ENCODE data around the gene NELFB. TPM values are rescaled to one million over a fixed set of nuclear protein-coding genes. Genes with fewer than 3 reads are reported as not detected.

The NELFB gene
- 37.3 and 48.3 TPM in 2 replicates for total RNA-seq
- polyA plus RNA-seq (2012) = 53.0 TPM

GRCh38 chr9:137254624-137255447, at the start of gene NELFB:
TSS of gene NELFB (plus strand) at chr9:137255327.
- peak; percentile 88 for DNase-seq (ENCODE audit: low read depth)

GRCh38 chr9:137206602-137207001, 48.5 kb upstream of the NELFB start:
- DNase-seq (ENCODE audit: low read depth) = no peak

DNA sequence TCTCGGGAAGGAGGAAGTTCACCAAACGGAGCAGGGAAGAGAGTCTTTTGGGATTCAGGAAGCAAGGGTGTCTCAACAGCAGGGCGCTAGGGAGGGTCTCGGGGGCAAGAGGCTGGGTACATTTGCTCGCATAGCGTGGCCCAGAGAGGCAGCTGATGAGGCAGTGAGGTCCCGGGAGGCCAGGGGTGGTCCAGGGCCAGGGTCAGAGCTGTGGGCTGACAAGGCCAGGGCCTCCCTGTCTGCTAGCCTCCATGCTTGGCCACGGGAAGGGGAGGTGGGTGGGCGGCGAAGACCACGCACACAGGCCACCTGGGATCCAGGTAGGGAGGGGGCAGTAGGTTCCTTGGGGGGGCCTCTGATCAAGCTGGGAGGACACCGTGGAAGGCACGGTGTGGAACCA, 43.6 kb upstream of the NELFB start:
- DNase-seq (ENCODE audit: low read depth) = no peak

DNA sequence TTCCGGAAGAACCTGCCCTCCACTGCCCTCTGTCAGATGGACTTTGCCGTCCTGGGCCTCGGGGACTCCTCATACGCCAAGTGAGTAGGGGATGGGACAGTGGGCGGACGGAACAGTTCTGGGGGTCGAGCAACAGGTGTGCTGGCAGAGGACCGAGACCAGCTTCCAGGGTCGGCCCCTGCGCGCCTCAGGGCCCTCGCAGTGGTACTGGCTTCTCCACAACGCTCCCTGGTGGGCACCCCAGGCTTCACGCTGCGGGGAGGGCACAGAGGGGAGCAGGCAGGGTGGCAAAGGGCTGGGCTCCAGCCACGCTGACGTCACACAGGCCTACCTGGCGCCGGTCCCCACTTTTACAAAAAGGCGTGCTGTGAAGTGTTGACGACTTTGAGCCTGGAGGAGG, 42.6 kb upstream of the NELFB start:
- no peak for DNase-seq (ENCODE audit: low read depth)

DNA sequence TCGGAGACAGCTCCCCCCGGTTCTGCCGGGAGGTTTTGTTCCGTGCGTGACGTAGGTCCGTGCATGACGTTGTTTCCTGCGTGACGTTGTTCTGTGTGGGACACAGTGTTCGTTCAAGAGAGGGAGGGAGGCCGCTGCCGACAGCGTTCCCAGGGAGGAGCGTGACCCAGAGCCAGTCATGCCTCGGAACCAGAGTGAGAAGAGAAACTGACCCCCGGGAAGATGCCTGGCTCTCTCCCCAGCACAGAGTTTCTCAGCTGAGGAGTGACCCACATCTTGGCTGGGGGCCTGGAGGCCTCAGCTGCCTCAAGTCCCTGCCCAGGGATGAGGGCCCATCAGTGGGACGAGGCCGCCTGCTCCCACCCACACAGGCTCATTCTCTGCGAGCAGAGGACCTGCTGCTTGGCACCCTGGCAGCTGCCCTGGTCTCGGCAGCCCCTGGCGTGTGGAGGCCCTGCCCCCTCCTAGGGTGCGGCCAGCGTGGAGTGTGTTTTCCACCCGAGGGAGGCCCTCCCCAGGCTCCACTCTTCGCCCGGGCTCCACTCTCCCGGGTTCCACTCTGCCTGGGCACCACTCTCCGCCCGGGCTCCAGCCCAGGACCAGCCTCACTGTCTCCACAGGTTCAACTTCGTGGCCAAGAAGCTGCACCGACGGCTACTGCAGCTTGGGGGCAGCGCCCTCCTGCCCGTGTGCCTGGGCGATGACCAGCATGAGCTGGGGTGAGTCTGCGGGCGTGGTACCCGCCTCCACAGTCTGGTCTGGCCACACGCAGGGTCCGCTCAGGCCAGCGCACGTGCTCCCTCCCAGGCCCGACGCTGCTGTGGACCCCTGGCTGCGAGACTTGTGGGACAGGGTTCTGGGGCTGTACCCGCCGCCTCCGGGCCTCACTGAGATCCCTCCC, 41.7 kb upstream of the NELFB start:
- no peak for DNase-seq (ENCODE audit: low read depth)

- no peak for DNase-seq (ENCODE audit: low read depth)
Observed at GRCh38 chr9:137214620-137215019, 40.5 kb upstream of the NELFB start.

DNA sequence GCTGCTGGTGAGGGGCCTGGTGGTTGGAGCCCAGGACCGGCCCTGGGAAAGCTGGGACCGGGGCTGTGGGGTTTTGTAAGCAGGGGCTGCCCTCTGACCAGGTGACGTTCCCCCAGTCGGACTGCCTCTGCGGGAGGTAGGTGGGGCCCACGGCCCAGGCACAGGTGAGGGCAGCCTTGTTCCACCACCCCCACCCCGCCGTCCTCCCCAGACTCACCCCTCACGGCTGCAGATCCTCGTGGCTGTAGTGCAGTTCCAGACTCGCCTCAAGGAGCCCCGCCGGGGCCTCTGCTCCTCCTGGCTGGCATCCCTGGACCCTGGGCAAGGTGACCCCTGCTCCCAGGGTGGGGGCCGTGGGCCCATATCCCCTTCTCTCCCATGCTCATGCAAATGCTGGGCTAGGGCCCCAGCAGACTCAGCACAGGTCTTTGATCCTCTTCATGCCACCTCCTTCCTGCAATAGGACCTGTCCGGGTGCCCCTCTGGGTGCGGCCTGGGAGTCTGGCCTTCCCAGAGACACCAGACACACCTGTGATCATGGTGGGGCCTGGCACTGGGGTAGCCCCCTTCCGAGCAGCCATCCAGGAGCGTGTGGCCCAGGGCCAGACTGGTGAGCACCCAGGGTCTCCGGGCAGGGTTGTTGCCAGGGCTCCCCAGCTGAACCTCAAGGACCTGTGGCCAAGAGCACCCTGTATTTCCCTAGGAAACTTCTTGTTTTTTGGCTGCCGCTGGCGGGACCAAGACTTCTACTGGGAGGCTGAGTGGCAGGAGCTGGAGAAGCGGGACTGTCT, 39.7 kb upstream of the NELFB start:
- no peak for DNase-seq (ENCODE audit: low read depth)

GRCh38 chr9:137216188-137216965, 38.8 kb upstream of the NELFB start:
- no peak for DNase-seq (ENCODE audit: low read depth)

DNA sequence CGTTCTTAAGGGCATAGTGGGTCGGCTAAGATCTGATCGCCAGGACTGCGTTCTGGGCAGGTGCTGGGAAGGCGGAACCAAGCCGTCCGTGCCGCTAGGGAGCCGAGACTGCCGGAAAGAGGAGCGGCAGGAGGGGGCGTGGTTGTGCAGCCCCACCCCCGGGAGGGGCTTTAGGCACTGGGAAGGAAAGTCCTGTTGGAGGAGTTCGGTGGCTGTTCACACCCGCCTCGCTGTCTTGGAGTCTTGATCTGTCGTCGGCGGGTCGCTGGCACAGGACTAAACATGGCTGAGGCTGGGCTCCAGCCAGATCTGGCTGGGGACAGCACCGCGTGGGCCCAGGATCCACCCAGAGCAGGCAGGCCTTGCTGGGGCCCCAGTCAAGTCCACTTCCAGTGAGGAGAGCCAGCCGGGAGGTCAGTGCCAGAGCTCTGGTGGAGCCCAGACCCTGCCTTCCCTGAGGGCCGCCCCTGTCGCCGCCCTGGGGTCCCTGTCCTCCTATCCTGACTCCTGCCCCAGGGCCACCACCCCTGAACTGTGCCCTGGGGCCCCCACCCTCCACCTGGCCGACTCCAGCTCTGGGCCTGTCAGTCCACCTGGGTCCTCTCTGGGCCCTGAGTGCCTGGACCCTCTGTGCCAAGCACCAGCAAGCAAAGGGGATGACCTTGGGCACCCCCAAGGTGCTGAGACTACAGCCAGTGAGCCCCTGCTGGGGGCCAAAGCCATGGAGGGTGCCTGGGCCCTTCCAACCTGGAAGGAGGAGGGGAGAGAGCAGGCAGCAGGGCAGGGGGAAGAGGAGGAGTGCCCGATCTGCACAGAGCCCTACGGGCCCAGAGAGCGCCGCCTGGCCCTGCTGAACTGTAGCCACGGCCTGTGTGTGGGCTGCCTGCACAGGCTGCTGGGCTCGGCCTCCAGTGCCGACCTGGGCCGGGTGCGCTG, 37.6 kb upstream of the NELFB start:
- no peak for DNase-seq (ENCODE audit: low read depth)

DNA sequence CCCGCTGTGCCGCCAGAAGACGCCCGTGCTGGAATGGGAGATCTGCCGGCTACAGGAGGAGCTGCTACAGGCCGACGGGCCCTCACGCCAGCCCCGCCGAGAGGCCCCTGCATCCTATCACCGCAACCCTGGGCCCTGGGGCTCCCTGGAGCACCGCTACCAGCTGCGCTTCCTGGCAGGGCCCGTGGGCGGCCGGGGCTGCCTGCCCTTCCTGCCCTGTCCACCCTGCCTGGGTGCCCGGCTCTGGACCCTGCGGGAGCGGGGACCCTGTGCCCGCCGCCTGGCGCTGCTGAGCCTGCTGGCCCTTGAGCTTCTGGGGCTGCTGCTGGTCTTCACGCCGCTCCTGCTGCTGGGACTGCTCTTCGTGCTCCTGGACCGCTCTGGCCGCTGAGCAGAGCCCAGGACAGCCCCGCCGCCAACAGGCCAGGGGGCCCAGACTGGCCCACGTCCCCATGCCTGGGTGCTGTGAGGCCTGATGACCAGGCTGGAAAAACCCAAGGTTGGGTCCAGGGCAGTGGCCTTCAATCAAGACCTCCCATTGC, 36.8 kb upstream of the NELFB start:
- DNase-seq (ENCODE audit: low read depth) = no peak

DNA sequence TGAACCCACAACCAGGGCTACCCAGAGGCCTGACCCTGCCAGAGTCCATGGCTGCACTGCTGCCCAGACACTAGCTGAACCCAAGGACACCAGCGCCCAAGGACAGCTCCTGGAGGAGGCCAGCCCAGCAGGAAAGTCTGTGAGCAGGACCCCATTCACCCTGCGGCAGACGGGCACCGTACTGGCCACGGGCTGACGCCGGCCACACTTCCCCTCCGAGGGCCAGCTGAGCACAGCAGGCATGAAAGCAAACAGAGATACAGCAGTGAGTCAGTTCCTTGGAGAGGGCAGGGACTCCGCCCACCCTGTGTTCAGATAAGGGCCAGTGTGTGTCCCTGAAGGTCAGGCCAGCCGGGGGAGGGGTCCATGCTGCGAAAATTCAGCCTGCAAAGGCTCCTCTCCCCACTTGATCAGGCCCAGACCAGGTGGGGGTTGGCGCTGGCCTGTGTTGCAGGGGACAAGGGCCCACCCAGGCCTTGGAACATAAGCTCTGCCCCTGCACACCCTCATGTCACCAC, 36.3 kb upstream of the NELFB start:
- DNase-seq (ENCODE audit: low read depth) = no peak

- no peak for DNase-seq (ENCODE audit: low read depth)
Observed at GRCh38 chr9:137219757-137220316, 35.3 kb upstream of the NELFB start.

- no peak for DNase-seq (ENCODE audit: low read depth)
Observed at GRCh38 chr9:137220317-137221094, 34.6 kb upstream of the NELFB start.

- DNase-seq (ENCODE audit: low read depth) = no peak
Observed at GRCh38 chr9:137221095-137221505, 34.0 kb upstream of the NELFB start.

- DNase-seq (ENCODE audit: low read depth) = no peak
Observed at GRCh38 chr9:137221506-137222111, 33.5 kb upstream of the NELFB start.

DNA sequence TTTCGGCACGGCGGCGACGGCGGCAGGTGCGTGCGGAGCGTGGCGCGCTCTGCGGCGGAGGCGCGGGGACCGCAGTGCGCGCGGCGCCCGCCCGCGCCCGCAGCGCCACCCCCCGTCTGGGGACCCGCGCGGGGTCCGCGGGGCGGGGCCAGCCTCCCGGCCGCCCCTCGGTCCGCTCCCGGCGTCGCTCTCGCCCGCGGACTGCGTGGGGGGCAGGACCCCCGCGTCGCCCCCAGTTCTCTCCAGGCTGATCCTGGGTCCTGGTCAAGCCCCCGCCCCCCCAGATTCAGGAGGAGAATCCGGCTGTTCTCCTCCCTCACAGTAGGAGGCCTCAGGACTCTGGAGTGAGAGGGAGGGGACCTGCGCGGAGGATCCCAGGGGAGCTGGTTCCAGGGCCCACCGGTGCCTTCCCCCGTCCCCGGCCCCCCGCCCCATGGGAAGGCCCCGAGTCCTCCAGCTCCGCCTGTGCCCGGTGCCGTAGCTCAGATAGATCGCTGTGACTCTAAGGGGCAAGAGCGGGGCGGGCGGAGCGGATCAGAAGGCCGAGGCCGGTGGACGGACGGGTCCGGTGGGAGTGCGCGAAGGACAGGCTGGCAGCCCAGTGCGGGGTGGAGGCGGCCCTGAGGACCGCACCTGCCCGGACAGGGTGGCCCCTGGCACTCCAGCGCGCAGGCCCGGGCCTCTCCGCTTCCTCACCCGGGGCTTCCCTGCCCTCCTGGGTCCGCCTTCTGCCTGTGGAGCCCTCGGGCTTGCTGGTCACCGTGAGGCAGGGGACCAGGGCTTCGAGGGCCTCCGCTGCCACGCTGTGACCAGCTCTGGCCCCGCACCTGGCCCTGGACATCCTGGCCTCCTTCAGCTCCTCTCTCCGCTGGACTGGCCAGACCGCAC, 32.7 kb upstream of the NELFB start, which contains the start of gene RNF208:
Gene RNF208 (minus strand): TSS at position 51 of the 888 bp plus-strand sequence. CDS start 1,028 bp downstream, outside the sequence.
- DNase-seq (ENCODE audit: low read depth) = peak; percentile 7
